ENCODE measurements around the gene TMEM61.

DNA sequence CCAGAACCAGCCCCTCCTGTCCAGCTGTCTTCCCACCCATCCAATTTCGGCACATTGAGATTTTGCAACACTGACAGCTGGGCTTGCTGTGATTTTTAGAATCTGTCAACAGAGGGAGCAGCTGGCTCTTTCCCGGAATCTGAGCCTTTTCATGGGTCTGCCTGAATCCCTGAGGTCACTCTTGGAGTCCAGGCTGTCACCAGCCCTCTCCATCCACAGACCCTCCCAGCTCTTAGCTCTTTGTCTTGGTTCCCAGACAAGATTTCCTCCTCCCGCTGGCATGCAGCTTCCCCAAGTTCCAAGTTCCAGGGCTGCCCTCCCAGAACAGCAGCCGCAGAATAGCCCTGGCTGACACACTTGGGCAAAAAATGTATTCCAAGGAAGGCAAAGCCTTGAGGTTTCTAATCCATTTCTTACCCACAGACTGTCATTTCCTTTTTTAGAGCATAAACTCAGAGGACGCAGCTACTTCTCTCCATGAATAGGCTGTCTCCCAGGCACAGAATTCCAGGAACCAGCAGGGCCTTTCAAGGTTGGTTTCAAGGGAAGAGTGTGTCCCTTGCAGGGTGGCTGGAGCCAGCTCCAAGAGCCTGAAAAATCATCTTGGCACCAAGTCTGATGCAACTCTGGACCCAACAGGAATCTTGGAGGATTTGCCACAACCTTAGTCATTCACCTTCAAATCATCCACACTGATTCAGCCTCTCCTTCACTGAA, 7.1 kb upstream of the TMEM61 start:
- TF ChIP-seq, protein P1, sequence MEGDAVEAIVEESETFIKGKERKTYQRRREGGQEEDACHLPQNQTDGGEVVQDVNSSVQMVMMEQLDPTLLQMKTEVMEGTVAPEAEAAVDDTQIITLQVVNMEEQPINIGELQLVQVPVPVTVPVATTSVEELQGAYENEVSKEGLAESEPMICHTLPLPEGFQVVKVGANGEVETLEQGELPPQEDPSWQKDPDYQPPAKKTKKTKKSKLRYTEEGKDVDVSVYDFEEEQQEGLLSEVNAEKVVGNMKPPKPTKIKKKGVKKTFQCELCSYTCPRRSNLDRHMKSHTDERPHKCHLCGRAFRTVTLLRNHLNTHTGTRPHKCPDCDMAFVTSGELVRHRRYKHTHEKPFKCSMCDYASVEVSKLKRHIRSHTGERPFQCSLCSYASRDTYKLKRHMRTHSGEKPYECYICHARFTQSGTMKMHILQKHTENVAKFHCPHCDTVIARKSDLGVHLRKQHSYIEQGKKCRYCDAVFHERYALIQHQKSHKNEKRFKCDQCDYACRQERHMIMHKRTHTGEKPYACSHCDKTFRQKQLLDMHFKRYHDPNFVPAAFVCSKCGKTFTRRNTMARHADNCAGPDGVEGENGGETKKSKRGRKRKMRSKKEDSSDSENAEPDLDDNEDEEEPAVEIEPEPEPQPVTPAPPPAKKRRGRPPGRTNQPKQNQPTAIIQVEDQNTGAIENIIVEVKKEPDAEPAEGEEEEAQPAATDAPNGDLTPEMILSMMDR (IDR thresholded peaks at IDR 0.05) = peak; percentile 5 to 16
- TF ChIP-seq POLR2A (IDR thresholded peaks at IDR 0.05) = no peak
